ENCODE results near the gene GOSR2. TPM values are rescaled to one million over a fixed set of nuclear protein-coding genes. Genes with fewer than 3 reads are reported as not detected.

Gene GOSR2
- total RNA-seq, 1 donor from 2014 or later = 90.9 TPM

GRCh38 chr17:46979147-46979863 lies 56.3 kb downstream of the GOSR2 start, which contains the start of gene RPRML:
Gene RPRML, minus strand, starts transcription at chr17:46979253. Its CDS starts 246 bp downstream, at chr17:46979007.
- Mint-ChIP-seq H3K27ac (no peak within 1 kb of the TSS), H3K27me3 (ENCODE audit: low read depth) (peaks cover 74% of the 10 kb centered on the region)
- peak in 1 of 2 experiments; percentile 54 for DNase-seq (ENCODE audit: low spot score in 2 of 2, unreplicated experiment in 2 of 2)

GRCh38 chr17:46982577-46982976 lies 59.6 kb downstream of the GOSR2 start:
- H3K27ac Mint-ChIP-seq = no peak overlapping the region
- TF ChIP-seq CTCF (IDR thresholded peaks at IDR 0.05; ENCODE audit: unreplicated experiment) = no peak
- H3K4me1 Mint-ChIP-seq = peaks cover 8% of the 10 kb centered on the region
- no peaks in the 10 kb centered on the region for H3K9me3 Mint-ChIP-seq
- no peak overlapping the region for H3K4me3 Mint-ChIP-seq
- H3K27me3 Mint-ChIP-seq (ENCODE audit: low read depth) = peaks cover 63% of the 10 kb centered on the region
- DNase-seq (ENCODE audit: low spot score in 2 of 2, unreplicated experiment in 2 of 2) = no peak
- H3K36me3 Mint-ChIP-seq = no peaks in the 10 kb centered on the region

More at GRCh38 chr17:46979147-46979863, 56.3 kb downstream of the GOSR2 start, which contains the start of gene RPRML:
- no peaks in the 10 kb centered on the region for H3K9me3 Mint-ChIP-seq
- H3K4me1 Mint-ChIP-seq = peaks cover 9% of the 10 kb centered on the region
- TF ChIP-seq CTCF (IDR thresholded peaks at IDR 0.05; ENCODE audit: unreplicated experiment) = no peak
- no peaks in the 10 kb centered on the region for H3K36me3 Mint-ChIP-seq
- peak within 1 kb of the TSS; percentile 78 for H3K4me3 Mint-ChIP-seq

- no peak overlapping the region for H3K27ac Mint-ChIP-seq
- no peaks in the 10 kb centered on the region for H3K36me3 Mint-ChIP-seq
- peaks cover 2% of the 10 kb centered on the region for H3K4me1 Mint-ChIP-seq
- H3K4me3 Mint-ChIP-seq = no peak overlapping the region
- DNase-seq (ENCODE audit: low spot score in 2 of 2, unreplicated experiment in 2 of 2) = no peak
- TF ChIP-seq CTCF (IDR thresholded peaks at IDR 0.05; ENCODE audit: unreplicated experiment) = no peak
- no peaks in the 10 kb centered on the region for H3K9me3 Mint-ChIP-seq
- H3K27me3 Mint-ChIP-seq (ENCODE audit: low read depth) = peaks cover 65% of the 10 kb centered on the region
Measured at GRCh38 chr17:46983782-46984181, 60.8 kb downstream of the GOSR2 start.

- Mint-ChIP-seq H3K9me3 (no peaks in the 10 kb centered on the region), H3K4me1 (peaks cover 2% of the 10 kb centered on the region), H3K4me3 (no peak overlapping the region), H3K27me3 (ENCODE audit: low read depth) (peaks cover 69% of the 10 kb centered on the region), H3K36me3 (no peaks in the 10 kb centered on the region), H3K27ac (no peak overlapping the region)
- no peak for TF ChIP-seq CTCF (IDR thresholded peaks at IDR 0.05; ENCODE audit: unreplicated experiment)
- DNase-seq (ENCODE audit: low spot score in 2 of 2, unreplicated experiment in 2 of 2) = no peak
Measured at GRCh38 chr17:46984341-46984740, 61.4 kb downstream of the GOSR2 start.

GRCh38 chr17:46984892-46985291 lies 61.9 kb downstream of the GOSR2 start:
- H3K27me3 Mint-ChIP-seq (ENCODE audit: low read depth) = peaks cover 69% of the 10 kb centered on the region
- H3K27ac Mint-ChIP-seq = no peak overlapping the region
- H3K36me3 Mint-ChIP-seq = no peaks in the 10 kb centered on the region
- no peak overlapping the region for H3K4me3 Mint-ChIP-seq
- DNase-seq (ENCODE audit: low spot score in 2 of 2, unreplicated experiment in 2 of 2) = no peak
- TF ChIP-seq CTCF (IDR thresholded peaks at IDR 0.05; ENCODE audit: unreplicated experiment) = no peak
- no peaks in the 10 kb centered on the region for H3K9me3 Mint-ChIP-seq
- no peaks in the 10 kb centered on the region for H3K4me1 Mint-ChIP-seq

Measured in mesothelial cell of epicardium (in vitro differentiated cells).